Measurements from ENCODE around the gene PRSS37. TPM values are rescaled to one million over a fixed set of nuclear protein-coding genes. Genes with fewer than 3 reads are reported as not detected.
A peak's percentile ranks its signal among the peaks of the same experiment; 100 is the strongest.

Gene PRSS37
- total RNA-seq, result not detected
- long read RNA-seq, result 0 reads

- Histone ChIP-seq H3K9me3 (no peaks in the 10 kb centered on the region), H3K4me3 (no peak within 1 kb of the TSS), H3K36me3 (no peaks in the 10 kb centered on the region), H3K27ac (no peak within 1 kb of the TSS), H3K4me1 (no peaks in the 10 kb centered on the region), H3K27me3 (no peaks in the 10 kb centered on the region)
- no peak for TF ChIP-seq CTCF (IDR thresholded peaks at IDR 0.05)
- DNase-seq (no peak), ATAC-seq (no peak)
- intact Hi-C loops (cut with DNase I), result no loop called here
Measured at GRCh38 chr7:141841385-141841784, at the start of gene PRSS37. TSS of gene PRSS37 (minus strand) at chr7:141841485. CDS start at chr7:141841049, 436 bp downstream.

- Histone ChIP-seq H3K27me3 (no peaks in the 10 kb centered on the region), H3K4me1 (no peaks in the 10 kb centered on the region), H3K27ac (no peak overlapping the region), H3K4me3 (no peak overlapping the region), H3K9me3 (no peaks in the 10 kb centered on the region), H3K36me3 (no peaks in the 10 kb centered on the region)
- intact Hi-C loops (cut with DNase I), result no loop called here
- peak; percentile 57 for ATAC-seq
- no peak for DNase-seq
- TF ChIP-seq CTCF (IDR thresholded peaks at IDR 0.05), result no peak
Measured at GRCh38 chr7:141889321-141889720, 48.0 kb upstream of the PRSS37 start.

GRCh38 chr7:141884539-141885225, 43.4 kb upstream of the PRSS37 start:
- DNase-seq, result no peak
- H3K4me3 ChIP-seq, result no peak overlapping the region
- no peaks in the 10 kb centered on the region for H3K4me1 ChIP-seq
- ATAC-seq, result peak; percentile 50
- no peak for TF ChIP-seq CTCF (IDR thresholded peaks at IDR 0.05)
- no peak overlapping the region for H3K27ac ChIP-seq
- no peaks in the 10 kb centered on the region for H3K9me3 ChIP-seq
- no peaks in the 10 kb centered on the region for H3K27me3 ChIP-seq
- no peaks in the 10 kb centered on the region for H3K36me3 ChIP-seq
- intact Hi-C loops (cut with DNase I), result no loop called here

- ATAC-seq (no peak), DNase-seq (no peak)
- no peak overlapping the region for H3K4me3 ChIP-seq
- H3K9me3 ChIP-seq, result no peaks in the 10 kb centered on the region
- no peak overlapping the region for H3K27ac ChIP-seq
- H3K4me1 ChIP-seq, result no peaks in the 10 kb centered on the region
- H3K36me3 ChIP-seq, result no peaks in the 10 kb centered on the region
- intact Hi-C loops (cut with DNase I), result no loop called here
- TF ChIP-seq CTCF (IDR thresholded peaks at IDR 0.05), result no peak
- H3K27me3 ChIP-seq, result no peaks in the 10 kb centered on the region
Measured at GRCh38 chr7:141880960-141881359, 39.7 kb upstream of the PRSS37 start.

GRCh38 chr7:141877365-141877764, 36.1 kb upstream of the PRSS37 start:
- no peak overlapping the region for H3K27ac ChIP-seq
- no peak for TF ChIP-seq CTCF (IDR thresholded peaks at IDR 0.05)
- DNase-seq, result no peak
- no peaks in the 10 kb centered on the region for H3K9me3 ChIP-seq
- no peaks in the 10 kb centered on the region for H3K27me3 ChIP-seq
- no peaks in the 10 kb centered on the region for H3K4me1 ChIP-seq
- intact Hi-C loops (cut with DNase I), result no loop called here
- ATAC-seq, result no peak
- no peaks in the 10 kb centered on the region for H3K36me3 ChIP-seq
- H3K4me3 ChIP-seq, result no peak overlapping the region

- no peak for TF ChIP-seq CTCF (IDR thresholded peaks at IDR 0.05)
- no peaks in the 10 kb centered on the region for H3K4me1 ChIP-seq
- ATAC-seq (no peak), DNase-seq (no peak)
- no peaks in the 10 kb centered on the region for H3K9me3 ChIP-seq
- intact Hi-C loops (cut with DNase I), result no loop called here
- no peak overlapping the region for H3K27ac ChIP-seq
- H3K4me3 ChIP-seq, result no peak overlapping the region
- no peaks in the 10 kb centered on the region for H3K36me3 ChIP-seq
- H3K27me3 ChIP-seq, result no peaks in the 10 kb centered on the region
Measured at GRCh38 chr7:141876371-141876770, 35.1 kb upstream of the PRSS37 start.
